ENCODE measurements around the gene ACMSD. TPM values are rescaled to one million over a fixed set of nuclear protein-coding genes. Genes with fewer than 3 reads are reported as not detected.

The ACMSD gene
- total and polyA plus RNA-seq, 10 of the 15 experiments (the other 5 are each of a cell fraction or from before 2014, with no cell fraction given), result 0.08 TPM; not detected in 9

GRCh38 chr2:134910763-134911399 lies 72.5 kb downstream of the ACMSD start:
- ChIA-PET POLR2A (no interaction called here), RAD21 (ENCODE audit: unreplicated experiment) (no interaction called here), SMC1A (ENCODE audit: uncharacterized antibody, unreplicated experiment) (no interaction called here), CTCF (no interaction called here)
- Histone ChIP-seq H3K4me2 (ENCODE audit: control insufficient read depth, insufficient read depth) (no peak overlapping the region), H3K4me3 (no peak overlapping the region), H3K27ac (ENCODE audit: control insufficient read depth, insufficient read depth) (no peak overlapping the region), H3K9me3 (replicated peaks; ENCODE audit: control insufficient read depth, insufficient read depth, low read length) (no peaks in the 10 kb centered on the region; the same call in 1 of the 3 replicates), H3K27me3 (replicated peaks in 1 of 2; ENCODE audit: control insufficient read depth in 2 of 2, insufficient read depth in 2 of 2, low read length in 1 of 2) (no peaks in the 10 kb centered on the region), H3K36me3 (ENCODE audit: control insufficient read depth in 2 of 2, insufficient read depth in 2 of 2, low read length in 1 of 2) (no peaks in the 10 kb centered on the region), H3K79me2 (ENCODE audit: control insufficient read depth, insufficient read depth, low read length) (no peaks in the 10 kb centered on the region), H2AFZ (ENCODE audit: control insufficient read depth, low read depth, low read length) (no peak overlapping the region), H3K4me1 (ENCODE audit: control insufficient read depth, insufficient read depth, low read length) (no peaks in the 10 kb centered on the region), H3K9ac (ENCODE audit: control insufficient read depth, insufficient read depth, low read length) (no peak overlapping the region), H4K20me1 (ENCODE audit: control insufficient read depth, insufficient read depth) (no peaks in the 10 kb centered on the region)
- intact Hi-C loops (cut with micrococcal nuclease; ENCODE audit: unreplicated experiment) (loop anchor here (10.0 kb wide), 1 partner anchor 796 kb away; no protein-coding TSS in a partner anchor), in situ Hi-C loops (cut with MboI) (loop anchor here (10.0 kb wide), 1 partner anchor 796 kb away; no protein-coding TSS in a partner anchor)
- FAIRE-seq, result no peak
- DNase-seq (ENCODE audit: low read depth, low spot score), result no peak
- 5% methylated on average over 2 of the region's 2 CpGs for WGBS (ENCODE audit: insufficient coverage, insufficient replicate concordance, low lambda C conversion rate, missing lambda C conversion rate)
- ATAC-seq, result no peak
- no TSS peak for BruUV-seq (replicated peaks)
- TF ChIP-seq SMC3 (IDR thresholded peaks at IDR 0.05; ENCODE audit: borderline replicate concordance, low read length) (no peak), POLR2A (IDR thresholded peaks at IDR 0.05; ENCODE audit: low read depth, low read length) (no peak), CTCF (IDR thresholded peaks at IDR 0.05 in 2 of 3, conservative IDR thresholded peaks at IDR 0.05 in 1 of 3; ENCODE audit: control insufficient read depth in 2 of 3, extremely low read depth in 1 of 3, insufficient read depth in 1 of 3, low read depth in 3 of 3, low read length in 3 of 3) (no peak), PKNOX1 (IDR thresholded peaks at IDR 0.05) (no peak), HCFC1 (IDR thresholded peaks at IDR 0.05; ENCODE audit: low read length) (no peak), SRF (IDR thresholded peaks at IDR 0.05; ENCODE audit: low read depth in 2 of 2, low read length in 2 of 2) (no peak), SP1 (IDR thresholded peaks at IDR 0.05; ENCODE audit: low read depth, low read length) (no peak), FOXK2 (IDR thresholded peaks at IDR 0.05) (no peak), PRDM15 (CRISPR knock-in tag; IDR thresholded peaks at IDR 0.05) (no peak), PML (IDR thresholded peaks at IDR 0.05; ENCODE audit: low read length) (no peak), POU2F2 (IDR thresholded peaks at IDR 0.05; ENCODE audit: borderline replicate concordance, low read depth, low read length) (no peak), ZBTB40 (IDR thresholded peaks at IDR 0.05; ENCODE audit: borderline replicate concordance) (no peak), CREB1 (IDR thresholded peaks at IDR 0.05; ENCODE audit: low read depth) (no peak), SMARCA5 (IDR thresholded peaks at IDR 0.05) (no peak), SMAD5 (IDR thresholded peaks at IDR 0.05; ENCODE audit: low read depth) (no peak)

Measured in GM12878 (cell line).